K562 (cell line): Measurements from ENCODE around the gene YIPF4. TPM values are rescaled to one million over a fixed set of nuclear protein-coding genes. Genes with fewer than 3 reads are reported as not detected.

Experiments used
- ATAC-seq: fragments of 200-7000 bp; cut with Tn5 transposase; 3 replicates; pipeline ENCODE4 v1.9.1; 2020; ENCODE audit warnings: moderate library complexity
- BruUV-seq: library from RNA; stranded (reverse); fragments of 400-500 nt; replicated peaks from 2 replicates; lab custom pipeline; 2021; lab: Mats Ljungman, UMichigan
- CTCF ChIA-PET: fragments of 300-600 bp; formaldehyde crosslinking; extraction: SDS; loops from one replicate; lab custom pipeline; 2021; ENCODE audit warnings: low intra/inter-chr PET ratio; lab: Yijun Ruan, JAX
- POLR2A ChIA-PET: fragments of 300-600, 350-650 bp; sonication (Branson Sonifier 250); formaldehyde crosslinking; extraction: SDS; loops from one replicate; lab custom pipeline; 2021; ENCODE audit warnings: antibody characterized with exemption, inconsistent platforms; lab: Yijun Ruan, JAX
- DNase-seq, 4 experiments: peaks; one replicate each; pipeline versions ENCODE4 v3.0.0 to v3.0.0-alpha.2; 2011 to 2018; ENCODE audit warnings: low spot score in 3 of 4, mixed read lengths in 3 of 4; ENCODE audit errors: extremely low read depth in 1 of 4
- FAIRE-seq: peaks from 2 replicates; lab custom pipeline; 2011; peaks lifted over from hg19 to GRCh38; lab: Jason Lieb, UNC
- H2AFZ ChIP-seq: 2 replicates; pipeline ENCODE4 v1.6.0; 2011; ENCODE audit warnings: low read depth, low read length, control low read depth, inconsistent platforms
- H3K27ac ChIP-seq: fragments of 200-600 bp; 3 replicates; pipeline ENCODE4 v1.8.0; 2011; ENCODE audit warnings: low read depth, mild to moderate bottlenecking, control low read depth, inconsistent platforms, low read length, moderate library complexity, mixed read lengths; ENCODE audit errors: extremely low read depth
- H3K27me3 ChIP-seq, 2 experiments: fragments of 300-600 bp in 1 of 2; 2 replicates in 1 of 2; 3 replicates in 1 of 2; pipeline versions ENCODE4 v1.6.0 to v1.8.0; 2011; ENCODE audit warnings: inconsistent platforms in 2 of 2, low read length in 2 of 2, mild to moderate bottlenecking in 1 of 2, mixed read lengths in 1 of 2, moderate library complexity in 1 of 2; ENCODE audit not compliant: control insufficient read depth in 2 of 2, insufficient read depth in 2 of 2
- H3K36me3 ChIP-seq: fragments of 300-600 bp; 3 replicates; pipeline ENCODE4 v1.8.0; 2011; ENCODE audit warnings: mild to moderate bottlenecking, low read length, inconsistent platforms; ENCODE audit not compliant: control insufficient read depth, insufficient read depth
- H3K4me1 ChIP-seq, 2 experiments: fragments of 200-600 bp in 1 of 2; replicated peaks in 1 of 2; 2 replicates in 1 of 2; 3 replicates in 1 of 2; pipeline versions ENCODE4 v1.5.1 to v1.8.0; 2011; ENCODE audit warnings: inconsistent platforms in 2 of 2, low read length in 2 of 2, mild to moderate bottlenecking in 1 of 2, mixed read lengths in 1 of 2, moderate library complexity in 1 of 2; ENCODE audit not compliant: control insufficient read depth in 2 of 2, insufficient read depth in 2 of 2
- H3K4me2 ChIP-seq: 2 replicates; pipeline ENCODE4 v1.6.1; 2011; ENCODE audit warnings: low read length, control low read depth, inconsistent platforms, mixed read lengths; ENCODE audit not compliant: insufficient read depth
- H3K4me3 ChIP-seq: fragments of 200-600 bp; sonication (generic), shearing (Covaris generic); 2 replicates; pipeline ENCODE4 v1.5.1; 2016; ENCODE audit warnings: control low read depth, inconsistent platforms
- H3K79me2 ChIP-seq: fragments of 200-600 bp; 3 replicates; pipeline ENCODE4 v1.8.0; 2011; ENCODE audit warnings: low read length, inconsistent platforms; ENCODE audit not compliant: control insufficient read depth, insufficient read depth
- H3K9ac ChIP-seq, 2 experiments: 2 replicates each; pipeline versions ENCODE4 v1.6.0 to v1.6.1; 2011; ENCODE audit warnings: low read depth in 2 of 2, low read length in 2 of 2, control low read depth in 1 of 2, inconsistent platforms in 1 of 2, mild to moderate bottlenecking in 1 of 2, mixed read lengths in 1 of 2; ENCODE audit not compliant: insufficient read depth in 1 of 2
- H3K9me1 ChIP-seq: one replicate; pipeline ENCODE4 v1.6.0; 2011; ENCODE audit warnings: inconsistent platforms, mild to moderate bottlenecking, low read length, moderate library complexity; ENCODE audit not compliant: control insufficient read depth, insufficient read depth
- H3K9me3 ChIP-seq: replicated peaks from 2 replicates; pipeline ENCODE4 v1.5.1; 2011; ENCODE audit warnings: low read depth, low read length, inconsistent platforms; ENCODE audit not compliant: control insufficient read depth, insufficient read depth
- H4K20me1 ChIP-seq: replicated peaks from 2 replicates; pipeline ENCODE4 v1.6.1; 2011; ENCODE audit warnings: low read length, inconsistent platforms, mixed read lengths; ENCODE audit not compliant: control insufficient read depth, insufficient read depth
- CHD1 ChIP-seq: fragments of 200-600 bp; sonication (generic); IDR thresholded peaks from one replicate; pipeline ENCODE4 v1.6.1; 2012; ENCODE audit warnings: mild to moderate bottlenecking, moderate library complexity, low read length, inconsistent platforms
- FOXA3 ChIP-seq, 2 experiments: fragments of 450-650 bp in 1 of 2; sonication (generic) in 1 of 2; formaldehyde crosslinking; IDR thresholded peaks in 1 of 2; conservative IDR thresholded peaks in 1 of 2; 2 replicates each; pipeline versions ENCODE4 v1.4.0 to v1.8.0; 2020 to 2022; ENCODE audit warnings: mild to moderate bottlenecking in 2 of 2, missing genetic modification reagents in 1 of 2
- HDAC2 ChIP-seq: fragments of 450-650 bp; IDR thresholded peaks from 2 replicates; pipeline ENCODE4 v1.6.1; 2016; ENCODE audit warnings: mild to moderate bottlenecking
- HMG20B ChIP-seq: fragments of 250-450 bp; sonication (Bioruptor Pico); IDR thresholded peaks from 2 replicates; pipeline ENCODE4 v1.5.0; 2021; ENCODE audit warnings: mild to moderate bottlenecking
- HNRNPL ChIP-seq: fragments of 200-400 bp; formaldehyde crosslinking; IDR thresholded peaks from 2 replicates; pipeline ENCODE4 v1.6.1; 2017; ENCODE audit warnings: low read depth, mild to moderate bottlenecking, low read length
- LEF1 ChIP-seq: fragments of 450-650 bp; IDR thresholded peaks from 2 replicates; pipeline ENCODE4 v1.6.1; 2016; ENCODE audit warnings: mild to moderate bottlenecking
- PHF8 ChIP-seq: fragments of 200-600 bp; sonication (generic); IDR thresholded peaks from 2 replicates; pipeline ENCODE4 v1.6.1; 2012; ENCODE audit warnings: mixed run types, mild to moderate bottlenecking, inconsistent platforms, low read length, moderate library complexity, borderline replicate concordance
- POLR2H ChIP-seq: IDR thresholded peaks from 2 replicates; pipeline ENCODE4 v1.6.1; 2016; ENCODE audit warnings: missing genetic modification characterization, low read depth, mild to moderate bottlenecking, control low read depth, missing compliant biosample characterization, moderate library complexity
- TRIM24 ChIP-seq, 2 experiments: fragments of 450-650 bp; IDR thresholded peaks; 2 replicates each; pipeline ENCODE4 v1.6.1; 2016
- ZNF165 ChIP-seq: fragments of 250-450 bp; sonication (Bioruptor Pico); IDR thresholded peaks from 2 replicates; pipeline ENCODE4 v1.4.0; 2020; ENCODE audit warnings: borderline replicate concordance
- ZNF324 ChIP-seq: fragments of 250-450 bp; sonication (Bioruptor Pico); IDR thresholded peaks from 2 replicates; pipeline ENCODE4 v1.4.0; 2020; ENCODE audit warnings: mild to moderate bottlenecking
- ZNF436 ChIP-seq: fragments of 250-450, 450-650 bp; sonication (Bioruptor Pico); formaldehyde crosslinking; IDR thresholded peaks from 2 replicates; pipeline ENCODE4 v1.7.0; 2020; ENCODE audit warnings: mild to moderate bottlenecking
- WGBS: fragments of 100-300 bp; shearing (Covaris generic); methylation state at CpG from one replicate; pipeline ENCODE4 v1.1.6; 2016; ENCODE audit warnings: low coverage, mixed read lengths; ENCODE audit not compliant: insufficient coverage; ENCODE audit errors: missing lambda C conversion rate; 5-methylcytosine and 5-hydroxymethylcytosine counted together
- in situ Hi-C: fragments of 300-500 bp; cut with MboI; formaldehyde crosslinking; loops from 4 replicates; pipeline ENCODE4 v1.15.0; 2018; ENCODE audit warnings: inconsistent platforms, mixed read lengths
- intact Hi-C: fragments of 100-400 bp; cut with micrococcal nuclease; formaldehyde crosslinking; loops from 2 replicates; pipeline ENCODE4 v1.14.2; 2022
- polyA plus RNA-seq, 8 experiments: library from polyadenylated mRNA; depleted of rRNA in 4 of 8; stranded (reverse) in 5 of 8; unstranded in 3 of 8; fragments of >200 nt; fragmentation: Nextera tagmentation in 2 of 8; fragmentation: Illumina TruSeq in 1 of 8; extraction: Ambion mirVana in 2 of 8; extraction: Trizol in 1 of 8; gene quantifications; 2 replicates each; pipeline versions ENCODE4 v1.2.1 to v1.2.3, GENCODE V29; 2011 to 2014; ENCODE audit warnings: inconsistent platforms in 1 of 8, missing spikeins in 1 of 8
- total RNA-seq, 7 experiments: library from RNA; depleted of rRNA in 6 of 7; stranded (reverse); fragments of >200 nt in 6 of 7; fragmentation: Illumina TruSeq in 2 of 7; extraction: Trizol in 2 of 7; gene quantifications; 2 replicates each; pipeline versions ENCODE4 v1.2.1 to v1.2.3, GENCODE V29; 2011 to 2021; ENCODE audit warnings: low replicate concordance in 1 of 7
- TF ChIP-seq, protein P1 (sequence below): fragments of 250-450 bp; sonication (Bioruptor Pico); IDR thresholded peaks from 2 replicates; pipeline ENCODE4 v1.8.0; 2021; ENCODE audit warnings: moderate library complexity, mild to moderate bottlenecking, inconsistent platforms
- TF ChIP-seq, protein P2 (sequence below): fragments of 250-450 bp; sonication (Bioruptor Pico); IDR thresholded peaks from 2 replicates; pipeline ENCODE4 v1.4.0; 2020
- TF ChIP-seq, protein P3 (sequence below): sonication (generic); formaldehyde crosslinking; IDR thresholded peaks from 2 replicates; pipeline ENCODE4 v1.8.0; 2022; ENCODE audit warnings: mild to moderate bottlenecking, missing genetic modification reagents, borderline replicate concordance

The YIPF4 gene
- total and polyA plus RNA-seq, 9 of the 15 experiments (the other 6 are each of a cell fraction or from before 2014, with no cell fraction given), result 4.9 to 46.9 (median 17.5) TPM

DNA sequence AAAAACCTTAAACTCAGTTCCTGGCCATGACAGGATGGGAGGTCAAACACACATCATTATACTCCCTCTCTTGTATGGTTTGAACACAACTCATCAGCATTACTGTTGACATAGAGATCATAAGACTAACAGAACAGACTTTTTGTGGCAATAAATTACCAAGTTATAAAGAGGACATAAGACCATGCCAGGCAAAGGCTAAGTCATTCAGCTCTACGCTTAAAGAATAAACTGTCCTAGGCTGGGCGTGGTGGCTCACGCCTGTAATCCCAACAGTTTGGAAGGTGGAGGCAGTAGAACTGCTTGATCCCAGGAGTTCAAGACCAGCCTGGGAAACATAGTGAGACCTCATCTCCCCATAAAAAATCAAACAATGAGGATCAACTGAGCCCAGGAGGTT, 29.4 kb upstream of the YIPF4 start:
- no peak overlapping the region for H3K27ac ChIP-seq
- no peak for ATAC-seq
- BruUV-seq, result no TSS peak

More for the DNA sequence above, 29.4 kb upstream of the YIPF4 start:
- Histone ChIP-seq H3K9me1 (no peaks in the 10 kb centered on the region), H3K4me1 (no peaks in the 10 kb centered on the region), H3K36me3 (no peaks in the 10 kb centered on the region), H3K4me2 (no peak overlapping the region), H2AFZ (no peak overlapping the region), H4K20me1 (no peaks in the 10 kb centered on the region), H3K27me3 (no peaks in the 10 kb centered on the region; a peak in 1 of 5 replicates), H3K4me3 (no peak overlapping the region), H3K9ac (no peak overlapping the region), H3K79me2 (no peaks in the 10 kb centered on the region), H3K9me3 (no peaks in the 10 kb centered on the region)
- 32% methylated on average over 3 of the region's 3 CpGs for WGBS
- ChIA-PET CTCF (no interaction called here), POLR2A (interaction anchor here (0.9 to 1.4 kb wide), 2 partner anchors 9 to 14 kb away, joined by 3 to 5 read pairs; no protein-coding TSS in a partner anchor)
- DNase-seq, result no peak
- no peak for TF ChIP-seq HMG20B (CRISPR knock-in tag)
- TF ChIP-seq TRIM24 (IDR thresholded peaks at IDR 0.05), result no peak
- TF ChIP-seq, protein P1, sequence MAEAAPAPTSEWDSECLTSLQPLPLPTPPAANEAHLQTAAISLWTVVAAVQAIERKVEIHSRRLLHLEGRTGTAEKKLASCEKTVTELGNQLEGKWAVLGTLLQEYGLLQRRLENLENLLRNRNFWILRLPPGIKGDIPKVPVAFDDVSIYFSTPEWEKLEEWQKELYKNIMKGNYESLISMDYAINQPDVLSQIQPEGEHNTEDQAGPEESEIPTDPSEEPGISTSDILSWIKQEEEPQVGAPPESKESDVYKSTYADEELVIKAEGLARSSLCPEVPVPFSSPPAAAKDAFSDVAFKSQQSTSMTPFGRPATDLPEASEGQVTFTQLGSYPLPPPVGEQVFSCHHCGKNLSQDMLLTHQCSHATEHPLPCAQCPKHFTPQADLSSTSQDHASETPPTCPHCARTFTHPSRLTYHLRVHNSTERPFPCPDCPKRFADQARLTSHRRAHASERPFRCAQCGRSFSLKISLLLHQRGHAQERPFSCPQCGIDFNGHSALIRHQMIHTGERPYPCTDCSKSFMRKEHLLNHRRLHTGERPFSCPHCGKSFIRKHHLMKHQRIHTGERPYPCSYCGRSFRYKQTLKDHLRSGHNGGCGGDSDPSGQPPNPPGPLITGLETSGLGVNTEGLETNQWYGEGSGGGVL (CRISPR knock-in tag), result no peak
- no peak for TF ChIP-seq POLR2H (tag)
- no peak for TF ChIP-seq ZNF324
- TF ChIP-seq HNRNPL, result no peak
- TF ChIP-seq, protein P2, sequence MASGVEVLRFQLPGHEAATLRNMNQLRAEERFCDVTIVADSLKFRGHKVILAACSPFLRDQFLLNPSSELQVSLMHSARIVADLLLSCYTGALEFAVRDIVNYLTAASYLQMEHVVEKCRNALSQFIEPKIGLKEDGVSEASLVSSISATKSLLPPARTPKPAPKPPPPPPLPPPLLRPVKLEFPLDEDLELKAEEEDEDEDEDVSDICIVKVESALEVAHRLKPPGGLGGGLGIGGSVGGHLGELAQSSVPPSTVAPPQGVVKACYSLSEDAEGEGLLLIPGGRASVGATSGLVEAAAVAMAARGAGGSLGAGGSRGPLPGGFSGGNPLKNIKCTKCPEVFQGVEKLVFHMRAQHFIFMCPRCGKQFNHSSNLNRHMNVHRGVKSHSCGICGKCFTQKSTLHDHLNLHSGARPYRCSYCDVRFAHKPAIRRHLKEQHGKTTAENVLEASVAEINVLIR (CRISPR knock-in tag), result no peak
- no peak for TF ChIP-seq CHD1
- TF ChIP-seq, protein P3, sequence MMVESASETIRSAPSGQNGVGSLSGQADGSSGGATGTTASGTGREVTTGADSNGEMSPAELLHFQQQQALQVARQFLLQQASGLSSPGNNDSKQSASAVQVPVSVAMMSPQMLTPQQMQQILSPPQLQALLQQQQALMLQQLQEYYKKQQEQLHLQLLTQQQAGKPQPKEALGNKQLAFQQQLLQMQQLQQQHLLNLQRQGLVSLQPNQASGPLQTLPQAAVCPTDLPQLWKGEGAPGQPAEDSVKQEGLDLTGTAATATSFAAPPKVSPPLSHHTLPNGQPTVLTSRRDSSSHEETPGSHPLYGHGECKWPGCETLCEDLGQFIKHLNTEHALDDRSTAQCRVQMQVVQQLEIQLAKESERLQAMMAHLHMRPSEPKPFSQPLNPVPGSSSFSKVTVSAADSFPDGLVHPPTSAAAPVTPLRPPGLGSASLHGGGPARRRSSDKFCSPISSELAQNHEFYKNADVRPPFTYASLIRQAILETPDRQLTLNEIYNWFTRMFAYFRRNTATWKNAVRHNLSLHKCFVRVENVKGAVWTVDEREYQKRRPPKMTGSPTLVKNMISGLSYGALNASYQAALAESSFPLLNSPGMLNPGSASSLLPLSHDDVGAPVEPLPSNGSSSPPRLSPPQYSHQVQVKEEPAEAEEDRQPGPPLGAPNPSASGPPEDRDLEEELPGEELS, result no peak
- no peak for TF ChIP-seq PHF8
- TF ChIP-seq FOXA3 (CRISPR knock-in tag; conservative IDR thresholded peaks at IDR 0.05 in 1 of 2, IDR thresholded peaks at IDR 0.05 in 1 of 2), result no peak
- TF ChIP-seq ZNF165, result no peak
- no peak for TF ChIP-seq HDAC2
- no peak for TF ChIP-seq LEF1
- no peak for TF ChIP-seq ZNF436 (CRISPR knock-in tag)
- in situ Hi-C loops, result no loop called here
- peak; percentile 62 for FAIRE-seq
- intact Hi-C loops, result no loop called here
